Left hindlimb (tissue), 1 donor: ENCODE measurements around the gene VWF.
A peak's percentile ranks its signal among the peaks of the same experiment; 100 is the strongest.
"Not testable (repeated sequence)": the region's sequence is repeated elsewhere in the genome, so short reads cannot be mapped to it uniquely, and the experiment has no call there.

Experiments used
- DNase-seq: peaks from one replicate; pipeline ENCODE4 v3.0.0-alpha.2; 2018

The VWF gene

DNA sequence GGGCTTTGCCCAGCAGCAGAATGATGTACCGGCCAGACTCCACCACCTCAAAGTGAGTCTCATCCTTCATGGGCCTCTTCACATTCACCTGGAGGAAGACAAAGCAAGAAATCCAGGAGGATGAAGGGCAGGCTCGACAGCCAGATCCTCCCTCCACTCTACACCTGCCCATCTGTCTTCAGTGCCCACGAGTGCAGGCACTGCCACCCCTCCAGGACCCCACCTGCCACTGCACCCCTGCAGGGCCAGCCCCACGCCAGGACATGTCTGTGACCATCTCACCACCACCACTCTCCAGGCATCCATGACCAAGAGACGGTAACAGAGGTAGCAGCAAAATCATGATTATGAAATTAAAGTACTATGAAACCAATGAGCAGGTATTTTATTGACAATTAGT is 95.1 kb downstream of the VWF start:
- DNase-seq, result no peak

DNA sequence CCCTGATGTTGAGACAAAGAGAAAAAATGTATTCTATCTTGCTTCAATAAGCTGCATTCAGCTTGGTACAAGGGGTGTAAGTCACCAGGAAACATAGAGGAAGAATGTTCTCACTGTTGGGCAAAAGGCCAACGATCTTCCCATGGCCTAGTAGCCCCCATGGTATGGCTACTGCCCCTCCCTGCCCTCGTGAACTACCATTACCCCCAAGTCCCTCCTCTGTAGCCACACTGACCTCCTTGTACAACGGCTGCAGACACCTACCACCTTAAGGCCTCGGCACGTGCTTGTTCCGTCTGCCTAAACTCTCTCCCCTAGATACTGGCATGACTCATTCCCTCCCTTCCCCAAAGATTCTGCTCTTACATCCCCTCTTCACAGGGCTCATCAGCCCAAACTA is 97.5 kb downstream of the VWF start:
- DNase-seq, result no peak

DNA sequence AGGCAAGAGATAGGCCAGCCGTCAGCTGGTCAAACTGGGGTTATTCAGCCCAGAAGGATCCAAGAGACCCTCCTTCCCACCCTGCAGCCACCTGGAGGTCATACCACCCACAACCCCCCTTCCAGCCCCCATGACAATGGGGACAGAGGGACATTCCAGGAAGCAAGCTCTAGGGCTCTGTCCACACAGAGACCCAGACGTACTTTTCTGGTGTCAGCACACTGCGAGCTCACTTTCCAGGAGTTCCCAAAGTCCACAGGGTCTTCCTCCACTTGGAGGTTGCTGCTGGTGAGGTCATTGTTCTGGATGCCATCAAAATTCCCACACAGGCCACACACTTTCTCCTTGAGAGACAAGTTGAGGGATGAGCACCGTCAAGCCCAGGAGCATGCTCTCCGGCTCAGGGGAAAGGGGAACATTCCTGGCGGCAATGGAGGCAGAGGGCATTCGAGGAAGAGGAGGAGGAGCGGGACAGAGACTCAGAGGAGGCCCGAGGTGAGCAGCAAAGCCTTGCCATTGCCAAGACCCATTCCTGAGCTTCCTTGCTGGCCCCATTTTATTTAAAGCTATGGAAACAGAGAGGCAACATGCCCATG is 98.7 kb downstream of the VWF start:
- DNase-seq, result not testable (repeated sequence)

DNA sequence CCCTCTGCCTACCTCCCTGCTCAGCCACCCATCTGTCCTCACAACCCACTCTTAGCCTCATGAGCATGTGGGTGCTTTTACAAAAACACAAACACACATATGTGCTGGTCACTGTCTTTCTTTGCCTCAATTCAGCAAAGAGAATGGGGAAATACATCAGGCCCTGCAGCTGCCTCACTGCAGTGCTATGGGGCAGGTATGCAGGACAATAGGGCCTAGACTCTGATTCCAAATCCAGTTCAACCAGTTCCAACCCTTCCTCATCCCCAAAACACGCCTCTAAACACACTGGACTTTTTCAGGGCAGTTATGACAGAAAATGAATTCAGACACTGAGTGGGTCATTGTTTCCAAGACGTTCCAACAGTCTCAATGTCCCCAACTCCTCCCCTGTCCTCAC is 100.4 kb downstream of the VWF start:
- DNase-seq, result not testable (repeated sequence)

DNA sequence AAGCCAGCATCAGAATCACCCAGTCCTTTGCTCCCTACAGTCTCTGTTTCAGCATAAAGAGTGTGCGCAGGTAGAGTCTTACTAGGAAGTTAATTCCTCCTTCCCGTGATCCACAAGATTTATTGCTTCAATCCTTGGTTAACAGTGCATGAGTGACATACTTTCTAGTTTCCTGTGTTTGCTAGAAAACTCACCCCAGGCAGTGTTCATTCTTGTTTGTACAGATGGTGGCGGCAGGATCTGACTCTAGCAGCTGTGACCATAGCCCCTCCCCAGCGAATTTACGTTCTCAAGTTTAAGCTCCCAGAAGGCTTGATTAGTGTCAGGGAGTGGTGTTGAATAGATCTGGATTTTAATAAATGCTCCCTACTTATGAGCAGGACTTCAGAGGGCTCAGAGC is 103.5 kb downstream of the VWF start:
- no peak for DNase-seq

DNA sequence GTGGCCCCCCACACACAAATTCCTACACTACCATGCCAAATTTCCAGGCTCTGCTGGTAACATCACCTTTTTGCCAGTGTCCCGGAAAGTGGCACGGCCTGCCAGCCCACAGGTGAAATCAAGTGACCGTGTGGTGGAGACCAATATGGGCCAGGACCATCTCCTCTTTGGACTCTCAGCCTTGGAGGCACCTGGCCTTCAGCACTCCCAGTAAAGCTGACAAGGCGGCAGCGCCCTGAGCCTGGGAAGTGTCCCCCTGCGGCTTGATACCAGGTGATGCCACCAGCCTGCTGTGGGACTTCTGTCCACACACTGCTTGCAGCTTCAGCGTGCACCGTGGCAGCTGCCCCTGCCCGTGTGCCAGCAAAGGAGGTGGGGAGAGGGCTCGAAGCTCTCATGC is 104.0 kb downstream of the VWF start:
- DNase-seq, result not testable (repeated sequence)

DNA sequence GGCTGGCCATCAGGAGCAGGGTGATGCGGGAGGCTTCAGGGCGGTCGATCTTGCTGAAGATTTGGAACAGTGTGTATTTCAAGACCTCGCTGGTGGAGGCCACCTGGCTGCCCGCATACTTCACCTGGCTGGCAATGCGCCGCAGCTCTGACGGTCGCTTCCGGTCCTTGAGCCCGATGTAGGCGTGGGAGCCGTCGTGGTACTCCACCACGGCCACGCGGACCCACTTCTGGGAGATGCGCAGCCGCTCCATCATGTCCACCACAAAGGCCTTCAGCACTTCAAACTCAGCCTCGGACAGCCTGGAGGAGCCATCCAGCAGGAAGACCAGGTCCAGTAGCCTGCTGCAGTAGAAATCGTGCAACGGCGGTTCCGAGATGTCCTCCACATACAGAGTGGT is 105.2 kb downstream of the VWF start:
- not testable (repeated sequence) for DNase-seq

DNA sequence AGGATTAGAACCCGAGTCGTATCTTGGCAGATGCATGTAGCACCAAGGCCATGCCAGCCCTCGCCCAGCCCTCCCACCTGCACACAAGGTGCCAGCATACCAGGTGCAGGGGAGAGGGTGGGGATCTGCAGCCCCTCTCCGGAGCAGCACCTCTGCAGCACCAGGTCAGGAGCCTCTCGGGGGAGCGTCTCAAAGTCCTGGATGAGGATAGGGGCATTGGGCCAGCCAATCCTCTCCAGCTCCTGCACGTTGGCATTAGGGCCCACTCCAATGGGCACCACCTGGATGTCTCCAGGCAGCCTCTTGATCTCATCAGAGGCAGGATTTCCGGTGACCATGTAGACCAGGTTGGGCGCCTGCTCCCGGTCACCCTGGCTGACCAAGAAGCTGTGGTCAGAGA is 106.2 kb downstream of the VWF start:
- no peak for DNase-seq

DNA sequence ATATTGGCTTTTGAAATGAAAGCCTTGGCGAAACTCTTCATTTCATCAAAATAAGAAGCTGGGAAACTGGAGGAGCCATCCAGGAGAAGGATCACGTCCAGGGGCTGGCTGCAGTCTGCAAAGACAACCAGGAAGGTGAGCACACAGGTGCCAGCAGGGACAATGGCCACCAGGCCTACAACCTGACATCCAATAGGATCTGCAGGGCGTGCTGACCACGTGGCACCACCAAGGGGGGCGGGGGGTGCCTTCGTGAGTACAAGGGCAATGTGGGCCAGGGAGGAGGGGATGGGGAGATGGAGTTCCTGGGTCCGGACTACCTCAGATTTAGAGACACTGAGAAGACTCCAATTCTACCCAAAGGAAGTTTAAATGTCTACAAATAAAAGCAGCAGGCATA is 107.7 kb downstream of the VWF start:
- DNase-seq, result no peak

DNA sequence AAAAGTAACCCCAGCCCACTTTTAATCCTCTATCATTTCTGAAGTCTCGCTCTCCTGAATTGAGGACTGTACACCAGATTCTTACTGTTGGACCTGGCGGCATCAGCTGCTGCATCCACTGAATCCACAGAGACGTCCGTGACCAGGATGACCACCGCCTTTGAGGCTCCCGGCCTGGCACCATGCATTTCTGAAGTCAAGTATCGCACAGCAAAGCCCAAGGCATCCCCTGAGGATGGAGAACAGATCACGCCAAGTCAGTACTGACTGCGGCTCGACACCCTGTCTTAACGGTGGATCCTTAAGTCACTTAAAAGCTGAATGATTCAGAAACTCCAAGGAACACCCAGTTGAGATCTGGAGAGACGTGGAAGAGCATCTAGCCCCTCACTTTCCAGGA is 108.5 kb downstream of the VWF start:
- not testable (repeated sequence) for DNase-seq

DNA sequence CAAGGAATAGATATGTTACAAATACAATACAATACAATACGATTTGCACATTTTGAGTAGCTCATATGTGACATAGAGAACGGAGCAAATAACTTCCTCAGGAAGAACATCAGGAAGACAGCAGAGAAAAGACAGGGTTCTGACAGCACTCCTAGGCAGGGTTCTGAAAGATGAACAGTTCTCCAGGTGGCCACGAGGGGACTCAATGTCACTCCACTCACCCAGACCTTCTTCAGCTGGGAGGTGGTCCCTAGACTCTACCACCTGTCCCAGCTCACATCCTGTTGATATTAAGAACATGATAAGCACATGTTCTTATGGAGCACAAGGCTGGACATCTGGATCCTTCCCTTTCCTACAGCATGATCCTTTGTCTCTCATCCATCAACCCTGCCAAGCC is 109.2 kb downstream of the VWF start:
- DNase-seq, result not testable (repeated sequence)

DNA sequence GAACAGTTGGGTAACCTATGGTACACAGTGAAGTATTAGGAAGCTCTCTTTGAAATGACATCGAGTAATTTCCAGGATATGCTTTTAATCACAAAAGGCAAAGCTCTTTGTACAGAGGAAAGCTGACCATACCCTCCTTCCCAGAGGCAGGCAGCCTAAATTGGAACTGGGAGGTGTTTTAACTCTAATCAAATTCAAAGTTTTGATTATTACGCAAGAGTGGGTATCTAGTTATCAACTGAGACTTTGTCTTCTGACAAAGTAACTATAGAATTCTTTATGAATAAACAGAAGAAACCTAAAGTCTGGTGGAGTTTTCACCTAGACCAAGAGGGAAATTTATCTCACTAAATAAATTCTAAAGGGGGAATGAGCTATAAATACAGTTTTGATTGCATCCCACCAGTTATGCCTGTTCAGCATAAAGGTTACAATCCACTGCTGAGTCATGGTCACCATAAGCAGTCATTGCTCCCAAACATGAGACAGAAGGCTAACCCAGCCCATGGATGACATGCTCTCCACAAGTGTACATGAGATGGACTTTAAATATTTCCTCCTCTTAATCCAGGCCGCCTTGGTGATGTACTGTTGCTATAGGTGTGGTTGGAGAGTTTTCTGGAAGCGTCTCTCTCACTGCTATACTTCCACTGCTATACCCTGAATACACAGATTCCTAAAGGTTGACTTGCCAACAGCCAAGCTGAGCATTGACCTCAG is 113.7 kb downstream of the VWF start:
- not testable (repeated sequence) for DNase-seq

DNA sequence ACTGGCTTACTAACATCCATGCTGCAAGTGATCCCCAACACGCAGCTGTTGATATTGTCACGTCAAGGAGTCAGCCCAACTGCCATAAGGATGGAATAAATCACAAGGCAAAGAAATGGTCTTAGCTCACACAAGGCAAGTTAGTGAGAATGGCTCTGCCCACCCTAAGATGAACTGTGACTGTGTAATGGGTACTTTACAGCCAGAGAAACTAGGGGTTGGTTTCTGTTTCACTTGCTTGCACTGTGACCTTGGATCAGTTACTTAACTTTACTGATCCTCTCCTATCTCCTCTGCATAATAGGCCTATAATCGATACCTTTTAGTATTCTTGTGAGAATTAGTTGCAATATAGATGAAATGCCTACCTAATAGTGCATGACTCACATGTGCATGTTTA is 127.2 kb downstream of the VWF start:
- DNase-seq, result no peak

DNA sequence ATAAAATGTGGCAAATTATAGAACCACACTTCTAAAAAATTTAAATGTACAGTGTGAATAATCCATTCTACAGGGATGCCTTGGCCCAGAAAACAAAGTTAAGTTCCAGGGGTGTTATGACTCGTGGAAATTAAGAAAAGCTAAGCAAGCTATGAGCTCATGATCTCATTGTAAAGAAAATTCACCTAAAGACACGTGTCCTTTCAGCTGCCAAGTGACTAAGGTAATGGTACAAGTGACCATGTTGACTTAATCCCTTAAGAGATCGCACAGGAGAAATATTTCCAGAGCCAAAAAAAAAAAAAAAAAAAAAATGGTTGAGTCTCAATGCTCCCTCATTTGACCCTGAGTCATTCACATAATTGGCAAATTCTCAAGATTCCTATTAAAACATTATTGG is 128.0 kb downstream of the VWF start:
- DNase-seq, result no peak

DNA sequence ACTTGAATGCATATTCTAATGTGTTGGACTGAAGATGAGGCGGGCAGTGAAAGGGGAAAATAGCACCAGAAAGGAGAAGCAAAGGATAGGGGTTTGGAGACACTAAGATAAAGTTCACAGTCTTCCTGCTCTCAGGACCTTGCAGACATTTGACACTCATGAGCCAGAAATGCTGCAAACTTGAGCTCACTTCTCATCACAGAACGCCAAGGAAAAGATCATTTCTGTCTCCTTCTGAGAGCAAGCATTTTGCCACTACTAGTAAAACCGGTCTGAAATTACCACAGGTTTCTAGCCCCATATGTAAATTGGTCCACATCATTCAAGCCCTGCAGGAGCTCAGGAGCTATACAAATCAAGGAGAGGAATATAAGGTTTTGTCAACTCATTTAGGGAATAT is 134.8 kb downstream of the VWF start:
- no peak for DNase-seq

DNA sequence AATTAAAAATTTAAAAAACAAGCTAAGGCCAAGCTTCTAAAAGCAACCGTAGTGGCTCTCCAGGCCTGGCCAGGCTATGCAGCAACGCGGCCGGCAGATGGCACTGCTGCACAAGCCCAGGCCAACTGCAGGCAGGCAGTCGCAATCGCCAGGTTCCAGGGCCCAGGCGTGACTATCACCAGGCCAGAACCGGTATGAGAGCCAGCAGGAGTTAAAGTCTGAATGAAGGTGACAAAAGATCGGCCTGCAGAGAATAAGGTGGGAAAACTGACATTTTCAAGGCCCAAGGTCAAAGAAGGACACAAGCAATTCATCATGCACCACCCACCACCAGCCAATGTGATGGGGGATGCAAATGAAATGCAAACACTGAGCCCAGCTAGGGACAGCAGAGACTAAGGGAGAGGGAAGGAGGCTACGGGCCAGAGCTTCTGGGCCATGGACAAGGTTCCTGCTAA is 135.8 kb downstream of the VWF start:
- DNase-seq, result peak; percentile 69

DNA sequence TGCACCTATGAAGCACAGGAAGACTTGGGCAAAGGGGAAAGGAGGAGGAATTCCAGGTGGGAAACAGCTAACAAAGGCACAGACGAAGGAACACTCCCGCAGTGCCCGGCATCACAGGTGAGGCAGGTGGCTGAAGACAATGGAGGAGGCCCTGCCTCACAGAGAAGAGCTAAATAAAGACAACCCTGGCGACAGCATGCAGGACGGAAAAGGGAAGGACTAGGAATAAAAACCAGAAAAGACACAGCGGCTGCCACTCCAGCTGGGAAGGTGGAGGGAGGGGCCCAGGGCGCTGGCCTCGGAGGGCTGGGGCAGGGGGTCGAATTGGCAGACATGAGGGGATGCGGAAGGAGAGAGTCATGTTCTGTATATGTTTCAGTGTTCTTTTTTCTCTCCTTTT is 136.4 kb downstream of the VWF start:
- no peak for DNase-seq

DNA sequence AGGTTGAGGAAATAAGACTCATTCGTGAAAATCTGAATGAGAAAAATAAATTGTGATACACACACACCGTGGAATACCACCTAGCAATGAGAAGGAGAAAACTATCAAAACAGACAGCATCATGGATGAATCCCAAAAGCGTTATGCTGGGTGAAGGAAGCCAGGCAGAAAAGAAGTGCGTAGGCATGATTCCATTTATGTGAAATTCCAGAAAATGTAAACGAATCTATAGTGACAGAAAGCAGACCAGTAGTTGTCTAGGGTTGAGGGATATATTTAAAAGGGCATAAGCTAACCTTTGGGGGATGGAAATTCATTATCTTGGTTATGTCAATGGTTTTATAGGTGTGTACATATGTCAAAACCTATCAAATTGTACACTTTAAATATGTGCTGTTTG is 136.9 kb downstream of the VWF start:
- DNase-seq, result no peak

DNA sequence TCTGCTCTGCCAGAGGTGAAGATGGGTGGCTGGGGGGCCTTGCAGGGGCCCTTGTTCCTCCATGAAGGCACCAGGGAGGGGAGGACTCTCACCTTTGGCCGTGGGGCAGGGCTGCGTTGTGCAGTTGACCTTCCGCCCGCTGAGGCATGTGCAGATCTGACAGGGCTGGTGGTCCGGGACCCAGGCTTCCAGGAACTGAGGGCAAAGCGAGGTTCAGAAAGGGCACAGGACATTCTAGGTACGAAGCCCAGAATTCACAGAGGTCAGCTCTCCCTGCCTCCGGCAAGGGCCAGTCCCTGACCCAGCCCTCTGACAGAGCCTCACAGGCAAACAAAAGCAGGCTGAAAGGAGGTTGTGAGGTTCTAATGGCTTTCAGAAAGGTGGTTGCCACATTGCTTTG is 139.0 kb downstream of the VWF start:
- DNase-seq, result no peak

DNA sequence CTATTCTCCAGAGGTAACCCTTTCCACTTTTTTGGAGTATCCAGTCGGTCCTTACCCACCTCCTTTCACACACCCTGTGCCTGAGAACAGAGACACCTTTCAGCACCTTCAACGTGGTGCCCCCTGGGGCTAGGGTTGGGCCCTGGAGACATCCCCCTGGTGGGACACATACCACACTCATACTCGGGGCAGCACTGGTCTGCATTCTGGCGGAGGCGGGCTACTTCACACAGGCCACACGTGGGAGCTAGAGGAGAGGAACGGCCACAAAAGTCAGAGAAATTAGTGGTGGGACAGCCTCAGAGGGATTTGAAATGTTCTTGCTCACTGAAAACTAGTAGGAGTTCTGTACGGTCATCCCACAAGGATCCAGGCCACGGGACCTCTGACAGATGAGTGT is 139.6 kb downstream of the VWF start:
- no peak for DNase-seq

DNA sequence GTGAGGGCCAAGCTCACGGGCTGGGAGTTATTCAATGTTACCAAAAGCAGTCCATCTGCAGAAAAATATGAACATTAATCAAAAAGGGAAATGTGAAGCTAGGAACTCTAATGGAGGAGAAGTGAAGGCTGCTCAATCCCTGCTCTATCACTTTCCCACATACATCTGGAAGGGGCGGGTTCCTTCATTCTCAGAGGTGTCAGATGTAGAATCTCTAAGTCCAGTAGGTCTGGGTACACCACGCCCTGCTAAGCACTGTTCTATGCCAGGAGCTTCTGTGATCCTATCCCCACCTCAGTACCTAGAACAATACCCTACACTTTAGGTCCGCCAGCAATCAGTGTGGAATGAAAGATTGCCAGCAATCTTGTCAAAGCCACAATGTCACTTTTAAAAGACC is 142.4 kb downstream of the VWF start:
- DNase-seq, result no peak

DNA sequence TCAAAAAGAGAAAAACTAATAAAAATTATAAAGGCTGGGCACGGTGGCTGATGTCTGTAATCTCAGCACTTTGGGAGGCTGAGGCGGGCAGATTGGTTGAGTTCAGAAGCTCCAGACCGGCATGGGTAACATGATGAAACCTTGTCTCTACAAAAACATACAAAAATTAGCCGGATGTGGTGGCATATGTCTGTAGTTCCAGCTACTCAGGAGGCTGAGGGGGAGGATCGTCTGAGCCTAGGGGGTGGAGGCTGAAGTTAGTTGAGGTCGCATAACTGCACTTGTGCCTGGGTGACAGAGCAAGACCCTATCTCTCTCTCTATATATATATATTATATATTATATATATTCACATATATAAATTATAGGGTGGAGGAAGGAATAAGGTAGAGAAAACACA is 146.9 kb downstream of the VWF start:
- no peak for DNase-seq

DNA sequence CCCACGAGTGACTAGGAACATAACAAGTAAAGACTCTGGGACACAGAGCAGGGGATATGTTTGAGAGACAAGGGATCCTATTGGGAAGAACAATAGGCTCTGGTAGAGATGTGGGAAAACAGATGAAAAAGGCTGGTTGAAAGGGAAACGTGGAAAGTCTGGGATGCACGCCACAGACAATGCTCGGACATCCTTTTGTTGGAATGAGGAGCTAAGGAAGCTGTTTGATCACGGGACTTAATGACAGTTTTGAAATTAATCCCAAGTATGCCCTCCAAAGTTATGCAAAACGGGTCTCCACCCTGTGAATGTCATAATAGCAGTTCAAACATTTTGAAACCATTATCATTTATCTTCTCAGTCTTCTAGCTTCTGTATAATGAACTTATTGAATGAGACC is 147.8 kb downstream of the VWF start:
- DNase-seq, result no peak

DNA sequence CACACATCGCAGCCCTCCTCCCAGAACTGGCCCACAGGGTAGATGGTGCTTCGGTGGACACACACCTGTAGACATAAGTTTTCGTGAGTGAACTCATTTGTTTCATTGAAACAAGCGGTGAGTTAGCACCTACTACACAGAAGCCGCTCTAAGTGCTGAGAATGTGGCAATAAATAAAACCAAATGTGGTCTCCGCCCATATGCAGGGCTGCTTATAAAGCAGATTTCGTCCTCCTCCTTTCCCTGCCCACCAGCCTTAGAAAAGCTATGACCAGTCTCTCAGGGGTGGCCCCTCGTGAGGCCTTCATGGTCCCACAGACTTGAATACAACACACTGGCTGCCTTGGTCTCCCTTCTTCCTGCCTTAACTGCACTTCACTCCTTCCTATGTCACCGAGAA is 148.3 kb downstream of the VWF start:
- no peak for DNase-seq
